Iris pigment epithelial cell (primary cell): Measurements from ENCODE around the gene PPT1.
A peak's percentile ranks its signal among the peaks of the same experiment; 100 is the strongest.

Experiments
- DNase-seq: peaks from one replicate; pipeline ENCODE4 v3.0.0-alpha.2; 2011; ENCODE audit warnings: low read depth

PPT1 gene

GRCh38 chr1:40092706-40093639 lies 4.1 kb downstream of the PPT1 start:
- DNase-seq, result peak; percentile 38

GRCh38 chr1:40092241-40092640 lies 4.8 kb downstream of the PPT1 start:
- peak; percentile 17 for DNase-seq

- no peak for DNase-seq
Observed at GRCh38 chr1:40090652-40091355, 6.2 kb downstream of the PPT1 start.

GRCh38 chr1:40084750-40085149 lies 12.3 kb downstream of the PPT1 start:
- peak; percentile 55 for DNase-seq

GRCh38 chr1:40081871-40082270 lies 15.2 kb downstream of the PPT1 start:
- DNase-seq, result no peak

GRCh38 chr1:40079774-40080400 lies 17.2 kb downstream of the PPT1 start:
- no peak for DNase-seq

GRCh38 chr1:40078512-40079333 lies 18.3 kb downstream of the PPT1 start:
- peak; percentile 51 for DNase-seq

GRCh38 chr1:40076895-40077312 lies 20.1 kb downstream of the PPT1 start:
- DNase-seq, result peak; percentile 80

- no peak for DNase-seq
Observed at GRCh38 chr1:40075266-40075665, 21.8 kb downstream of the PPT1 start.

- DNase-seq, result no peak
Observed at GRCh38 chr1:40073062-40073461, 24.0 kb downstream of the PPT1 start.

- no peak for DNase-seq
Observed at GRCh38 chr1:40072142-40072541, 24.9 kb downstream of the PPT1 start.

GRCh38 chr1:40067851-40068250 lies 29.2 kb downstream of the PPT1 start:
- DNase-seq, result no peak

GRCh38 chr1:40067023-40067422 lies 30.0 kb downstream of the PPT1 start:
- peak; percentile 44 for DNase-seq

- no peak for DNase-seq
Observed at GRCh38 chr1:40064797-40065499, 32.1 kb downstream of the PPT1 start.

GRCh38 chr1:40059960-40060750 lies 36.9 kb downstream of the PPT1 start:
- DNase-seq, result no peak

- peak; percentile 79 for DNase-seq
Observed at GRCh38 chr1:40059338-40059959, 37.6 kb downstream of the PPT1 start.

- DNase-seq, result no peak
Observed at GRCh38 chr1:40058453-40059337, 38.4 kb downstream of the PPT1 start.

GRCh38 chr1:40058097-40058452 lies 39.0 kb downstream of the PPT1 start:
- DNase-seq, result no peak
